K562 (cell line): ENCODE results near the gene PIK3AP1. TPM values are rescaled to one million over a fixed set of nuclear protein-coding genes. Genes with fewer than 3 reads are reported as not detected.
A peak's percentile ranks its signal among the peaks of the same experiment; 100 is the strongest.

ENCODE experiments used
- ARID1B ChIP-seq: fragments of 450-650 bp; IDR thresholded peaks from 2 replicates; pipeline ENCODE4 v1.6.1; 2016; ENCODE audit warnings: antibody characterized with exemption, mild to moderate bottlenecking, inconsistent platforms
- CBFA2T2 ChIP-seq: fragments of 450-650 bp; conservative IDR thresholded peaks from 2 replicates; pipeline ENCODE4 v1.6.1; 2017; ENCODE audit warnings: mild to moderate bottlenecking
- CHCHD3 ChIP-seq: fragments of 250-450 bp; sonication (Bioruptor Pico); IDR thresholded peaks from 2 replicates; pipeline ENCODE4 v2.1.2; 2022; ENCODE audit warnings: mild to moderate bottlenecking
- CTBP1 ChIP-seq: fragments of 450-650 bp; IDR thresholded peaks from 2 replicates; pipeline ENCODE4 v1.6.1; 2016; ENCODE audit warnings: borderline replicate concordance
- DPF2 ChIP-seq: fragments of 450-650 bp; IDR thresholded peaks from 2 replicates; pipeline ENCODE4 v1.6.1; 2016
- EP300 ChIP-seq: IDR thresholded peaks from 2 replicates; pipeline ENCODE4 v1.6.1; 2012; ENCODE audit warnings: low read length, improper control_type of control experiment
- FOXJ3 ChIP-seq: sonication (generic); formaldehyde crosslinking; IDR thresholded peaks from 2 replicates; pipeline ENCODE4 v1.4.0; 2020; ENCODE audit warnings: mild to moderate bottlenecking, missing genetic modification reagents
- GTF2A2 ChIP-seq: IDR thresholded peaks from 2 replicates; pipeline ENCODE4 v1.6.1; 2016; ENCODE audit warnings: mild to moderate bottlenecking, missing genetic modification characterization, missing compliant biosample characterization
- GTF2E2 ChIP-seq: fragments of 200-800 bp; sonication (Bioruptor generic); IDR thresholded peaks from 2 replicates; pipeline ENCODE4 v1.6.1; 2016; ENCODE audit warnings: missing genetic modification characterization, missing compliant biosample characterization
- HBP1 ChIP-seq: fragments of 450-650 bp; formaldehyde crosslinking; IDR thresholded peaks from 2 replicates; pipeline ENCODE4 v1.4.0; 2022; ENCODE audit warnings: missing genetic modification characterization
- HDAC1 ChIP-seq, 2 experiments: fragments of 450-650 bp; IDR thresholded peaks; 2 replicates each; pipeline ENCODE4 v1.6.1; 2016 to 2017; ENCODE audit warnings: inconsistent platforms in 1 of 2, mild to moderate bottlenecking in 1 of 2, moderate library complexity in 1 of 2
- HNRNPUL1 ChIP-seq: fragments of 200-400 bp; formaldehyde crosslinking; IDR thresholded peaks from 2 replicates; pipeline ENCODE4 v1.6.1; 2017; ENCODE audit warnings: low read length
- ID3 ChIP-seq, 2 experiments: fragments of 250-450 bp in 1 of 2; fragments of 450-650 bp in 1 of 2; sonication (Bioruptor Pico) in 1 of 2; IDR thresholded peaks; 2 replicates each; pipeline versions ENCODE4 v1.6.1 to v1.8.0; 2016 to 2021; ENCODE audit warnings: mild to moderate bottlenecking in 2 of 2, moderate library complexity in 2 of 2, missing compliant biosample characterization in 1 of 2, missing genetic modification characterization in 1 of 2
- KLF16 ChIP-seq: IDR thresholded peaks from 2 replicates; pipeline ENCODE4 v1.6.1; 2016; ENCODE audit warnings: antibody characterized with exemption
- MTF1 ChIP-seq: fragments of 250-450 bp; sonication (Bioruptor Pico); IDR thresholded peaks from 2 replicates; pipeline ENCODE4 v1.9.0; 2021; ENCODE audit warnings: moderate library complexity, mild to moderate bottlenecking, inconsistent platforms, borderline replicate concordance
- NCOR1 ChIP-seq: fragments of 450-650 bp; IDR thresholded peaks from 2 replicates; pipeline ENCODE4 v1.6.1; 2016; ENCODE audit warnings: mild to moderate bottlenecking, moderate library complexity
- PTBP1 ChIP-seq: fragments of 200-400 bp; formaldehyde crosslinking; IDR thresholded peaks from 2 replicates; pipeline ENCODE4 v1.6.1; 2017; ENCODE audit warnings: low read depth, low read length
- SAP30 ChIP-seq: fragments of 200-600 bp; sonication (generic); IDR thresholded peaks from 2 replicates; pipeline ENCODE4 v1.6.1; 2012; ENCODE audit warnings: borderline replicate concordance, low read depth, mild to moderate bottlenecking, moderate library complexity, low read length, control low read depth, inconsistent platforms; ENCODE audit not compliant: insufficient read depth, poor library complexity, severe bottlenecking
- SMARCC2 ChIP-seq: fragments of 450-650 bp; IDR thresholded peaks from 2 replicates; pipeline ENCODE4 v1.6.1; 2017; ENCODE audit warnings: antibody characterized with exemption, moderate library complexity, mild to moderate bottlenecking, low read depth
- SMARCE1 ChIP-seq: fragments of 450-650 bp; IDR thresholded peaks from 2 replicates; pipeline ENCODE4 v1.7.1; 2016; ENCODE audit warnings: mild to moderate bottlenecking
- STAG1 ChIP-seq: sonication (generic); formaldehyde crosslinking; IDR thresholded peaks from 2 replicates; pipeline ENCODE4 v1.5.0; 2020; ENCODE audit warnings: missing genetic modification reagents, borderline replicate concordance
- TAL1 ChIP-seq: fragments of 450-650 bp; IDR thresholded peaks from 2 replicates; pipeline ENCODE4 v1.6.1; 2016; ENCODE audit warnings: mild to moderate bottlenecking
- TRIM24 ChIP-seq, 2 experiments: fragments of 450-650 bp; IDR thresholded peaks; 2 replicates each; pipeline ENCODE4 v1.6.1; 2016
- VEZF1 ChIP-seq: fragments of 200-800 bp; sonication (Bioruptor generic); IDR thresholded peaks from 2 replicates; pipeline ENCODE4 v1.6.1; 2017; ENCODE audit warnings: missing genetic modification characterization, missing compliant biosample characterization
- ZNF197 ChIP-seq: fragments of 200-800 bp; sonication (Bioruptor generic); IDR thresholded peaks from 2 replicates; pipeline ENCODE4 v1.6.1; 2016; ENCODE audit warnings: low read depth, missing genetic modification characterization, missing compliant biosample characterization
- ZNF311 ChIP-seq: fragments of 250-450 bp; sonication (Bioruptor Pico); IDR thresholded peaks from 2 replicates; pipeline ENCODE4 v1.4.0; 2020; ENCODE audit warnings: mild to moderate bottlenecking, moderate library complexity
- ZNF445 ChIP-seq: fragments of 250-450 bp; sonication (Bioruptor Pico); IDR thresholded peaks from 2 replicates; pipeline ENCODE4 v1.4.0; 2020; ENCODE audit warnings: low read depth, mild to moderate bottlenecking, moderate library complexity
- ZNF830 ChIP-seq: fragments of 250-450 bp; sonication (Bioruptor Pico); IDR thresholded peaks from 2 replicates; pipeline ENCODE4 v1.5.0; 2021; ENCODE audit warnings: mild to moderate bottlenecking
- polyA plus RNA-seq, 8 experiments: library from polyadenylated mRNA; depleted of rRNA in 4 of 8; stranded (reverse) in 5 of 8; unstranded in 3 of 8; fragments of >200 nt; fragmentation: Nextera tagmentation in 2 of 8; fragmentation: Illumina TruSeq in 1 of 8; extraction: Ambion mirVana in 2 of 8; extraction: Trizol in 1 of 8; gene quantifications; 2 replicates each; pipeline versions ENCODE4 v1.2.1 to v1.2.3, GENCODE V29; 2011 to 2014; ENCODE audit warnings: inconsistent platforms in 1 of 8, missing spikeins in 1 of 8
- total RNA-seq, 7 experiments: library from RNA; depleted of rRNA in 6 of 7; stranded (reverse); fragments of >200 nt in 6 of 7; fragmentation: Illumina TruSeq in 2 of 7; extraction: Trizol in 2 of 7; gene quantifications; 2 replicates each; pipeline versions ENCODE4 v1.2.1 to v1.2.3, GENCODE V29; 2011 to 2021; ENCODE audit warnings: low replicate concordance in 1 of 7

PIK3AP1 gene
- total and polyA plus RNA-seq, 9 of the 15 experiments (the other 6 are each of a cell fraction or from before 2014, with no cell fraction given), result 0.20 to 2.4 (median 1.4) TPM

GRCh38 chr10:96688789-96689188 lies 31.5 kb downstream of the PIK3AP1 start (continued):
- TF ChIP-seq EP300 (peak; percentile 69), MTF1 (no peak), ZNF197 (CRISPR knock-in tag) (no peak), ZNF445 (CRISPR knock-in tag) (no peak), HBP1 (CRISPR knock-in tag) (no peak), KLF16 (peak; percentile 64; the same call in 1 of the 2 replicates), PTBP1 (no peak), SAP30 (no peak), GTF2A2 (tag) (no peak), CBFA2T2 (peak; percentile 58), DPF2 (peak; percentile 52), NCOR1 (0 out of 2 replicates have a peak, but pooled peaks have one; percentile 20), TAL1 (peak; percentile 67), SMARCE1 (0 out of 2 replicates have a peak, but pooled peaks have one; percentile 32), GTF2E2 (no peak), TRIM24 (IDR thresholded peaks at IDR 0.05) (0 out of 4 replicates have a peak, but pooled peaks of 1 of the 2 experiments have one; percentile 25), ZNF311 (CRISPR knock-in tag) (no peak), ARID1B (peak; percentile 83), ID3 (CRISPR knock-in tag; IDR thresholded peaks at IDR 0.05) (no peak), ID3 (tag; IDR thresholded peaks at IDR 0.05) (0 out of 2 replicates have a peak, but pooled peaks have one; percentile 50), VEZF1 (peak; percentile 29; the same call in 1 of the 2 replicates), ZNF830 (CRISPR knock-in tag) (no peak), HNRNPUL1 (no peak), SMARCC2 (no peak), STAG1 (CRISPR knock-in tag) (no peak), CHCHD3 (CRISPR knock-in tag) (no peak), HDAC1 (IDR thresholded peaks at IDR 0.05) (no peak), FOXJ3 (CRISPR knock-in tag) (no peak), CTBP1 (peak; percentile 42; the same call in 1 of the 2 replicates)
